MM.1S (cell line): ENCODE data around the gene PTPRD.

Source experiments
- DNase-seq: peaks from one replicate; pipeline ENCODE4 v3.0.0-alpha.2; 2015
- H2AFZ ChIP-seq: fragments of 300-600 bp; sonication (generic); 2 replicates; pipeline ENCODE4 v1.6.0; 2016; ENCODE audit warnings: antibody characterized with exemption, low read length
- H3F3A ChIP-seq: fragments of 300-600 bp; sonication (generic); 2 replicates; pipeline ENCODE4 v1.6.1; 2016; ENCODE audit warnings: mild to moderate bottlenecking, antibody characterized with exemption, low read length, moderate library complexity, mixed read lengths; ENCODE audit not compliant: insufficient read depth
- H3K27ac ChIP-seq: fragments of 300-600 bp; sonication (generic); 2 replicates; pipeline ENCODE4 v1.5.1; 2016; ENCODE audit warnings: mild to moderate bottlenecking, low read length
- H3K27me3 ChIP-seq: fragments of 300-600 bp; sonication (generic); replicated peaks from 2 replicates; pipeline ENCODE4 v1.6.0; 2016; ENCODE audit warnings: low read length; ENCODE audit not compliant: insufficient read depth
- H3K36me3 ChIP-seq: fragments of 300-600 bp; sonication (generic); replicated peaks from 2 replicates; pipeline ENCODE4 v1.6.1; 2016; ENCODE audit warnings: mild to moderate bottlenecking, low read length, mixed read lengths; ENCODE audit not compliant: insufficient read depth
- H3K4me1 ChIP-seq: fragments of 300-600 bp; sonication (generic); 2 replicates; pipeline ENCODE4 v1.6.1; 2016; ENCODE audit warnings: low read length, mixed read lengths
- H3K4me2 ChIP-seq: fragments of 300-600 bp; sonication (generic); 2 replicates; pipeline ENCODE4 v1.6.0; 2016; ENCODE audit warnings: low read depth, low read length
- H3K4me3 ChIP-seq: fragments of 300-600 bp; sonication (generic); 2 replicates; pipeline ENCODE4 v1.5.1; 2016; ENCODE audit warnings: low read length, mixed read lengths
- H3K79me2 ChIP-seq: fragments of 300-600 bp; sonication (generic); 2 replicates; pipeline ENCODE4 v1.6.1; 2016; ENCODE audit warnings: mixed run types, low read length, mixed read lengths
- H3K9ac ChIP-seq: fragments of 300-600 bp; sonication (generic); 2 replicates; pipeline ENCODE4 v1.6.1; 2016; ENCODE audit warnings: low read length, mixed read lengths
- H3K9me2 ChIP-seq: fragments of 300-600 bp; sonication (generic); replicated peaks from 2 replicates; pipeline ENCODE4 v1.6.1; 2016; ENCODE audit warnings: mild to moderate bottlenecking, low read length, mixed read lengths; ENCODE audit not compliant: insufficient read depth
- H3K9me3 ChIP-seq: fragments of 300-600 bp; sonication (generic); replicated peaks from 2 replicates; pipeline ENCODE4 v1.6.1; 2016; ENCODE audit warnings: mild to moderate bottlenecking, low read length, mixed read lengths; ENCODE audit not compliant: insufficient read depth
- H4K20me1 ChIP-seq: fragments of 300-600 bp; sonication (generic); 2 replicates; pipeline ENCODE4 v1.6.1; 2016; ENCODE audit warnings: mild to moderate bottlenecking, low read length, moderate library complexity, mixed read lengths; ENCODE audit not compliant: insufficient read depth
- CTCF ChIP-seq: fragments of 300-600 bp; sonication (generic); IDR thresholded peaks from 2 replicates; pipeline ENCODE4 v1.5.1; 2016; ENCODE audit warnings: antibody characterized with exemption, low read length, mixed read lengths
- EZH2 ChIP-seq: fragments of 300-600 bp; sonication (generic); optimal IDR thresholded peaks from 2 replicates; pipeline ENCODE3; 2017; ENCODE audit warnings: low read depth, mild to moderate bottlenecking, antibody characterized with exemption, low read length, mixed read lengths
- EZH2phosphoT487 ChIP-seq: fragments of 300-600 bp; sonication (generic); IDR thresholded peaks from 2 replicates; pipeline ENCODE4 v1.6.1; 2018; ENCODE audit warnings: antibody characterized with exemption, low read length

Gene PTPRD

DNA sequence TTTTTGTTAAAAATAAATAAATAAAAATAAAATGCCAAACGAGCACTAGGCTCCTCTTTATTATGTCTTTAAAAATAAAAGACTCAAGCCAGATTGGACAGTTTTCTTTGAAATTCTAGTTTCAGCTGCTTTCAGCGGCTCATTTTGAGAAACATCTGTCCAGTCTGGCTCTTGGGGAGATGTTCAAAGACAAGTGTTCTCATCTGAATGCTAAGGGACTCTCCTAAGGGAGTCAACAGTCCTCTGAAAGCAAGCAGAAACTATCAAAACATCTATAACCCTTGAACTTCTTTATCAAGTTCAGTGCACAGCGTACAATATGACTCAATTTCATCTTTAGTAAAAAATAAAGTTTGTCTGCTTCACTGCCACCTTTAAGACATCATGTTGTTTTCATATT, 1927.0 kb downstream of the PTPRD start:
- no peak for DNase-seq
- Histone ChIP-seq H3K36me3 (no peaks in the 10 kb centered on the region), H3K4me3 (no peak overlapping the region), H2AFZ (no peak overlapping the region), H3K9ac (no peak overlapping the region), H3F3A (no peaks in the 10 kb centered on the region), H3K4me2 (no peak overlapping the region), H3K27me3 (no peaks in the 10 kb centered on the region), H3K9me2 (no peaks in the 10 kb centered on the region), H4K20me1 (no peaks in the 10 kb centered on the region), H3K4me1 (no peaks in the 10 kb centered on the region), H3K9me3 (no peaks in the 10 kb centered on the region), H3K27ac (no peak overlapping the region), H3K79me2 (no peaks in the 10 kb centered on the region)
- TF ChIP-seq CTCF (no peak), EZH2 (no peak), EZH2phosphoT487 (no peak)

- no peak overlapping the region for H3K27ac ChIP-seq
- H3F3A ChIP-seq, result no peaks in the 10 kb centered on the region
- no peaks in the 10 kb centered on the region for H3K79me2 ChIP-seq
- H3K4me2 ChIP-seq, result no peak overlapping the region
- H3K36me3 ChIP-seq, result no peaks in the 10 kb centered on the region
- no peaks in the 10 kb centered on the region for H3K27me3 ChIP-seq
- no peak overlapping the region for H3K9ac ChIP-seq
- no peak for DNase-seq
- no peaks in the 10 kb centered on the region for H3K9me3 ChIP-seq
- TF ChIP-seq EZH2 (no peak), EZH2phosphoT487 (no peak), CTCF (no peak)
- no peaks in the 10 kb centered on the region for H3K4me1 ChIP-seq
- H4K20me1 ChIP-seq, result no peaks in the 10 kb centered on the region
- no peak overlapping the region for H2AFZ ChIP-seq
- H3K9me2 ChIP-seq, result no peaks in the 10 kb centered on the region
- no peak overlapping the region for H3K4me3 ChIP-seq
These were observed 1927.7 kb downstream of the PTPRD start for GRCh38 chr9:8684978-8685708.

GRCh38 chr9:8683496-8683895, 1929.3 kb downstream of the PTPRD start:
- H3K9ac ChIP-seq, result no peak overlapping the region
- no peak for TF ChIP-seq EZH2
- TF ChIP-seq EZH2phosphoT487, result no peak
- no peak overlapping the region for H3K4me3 ChIP-seq
- no peaks in the 10 kb centered on the region for H3F3A ChIP-seq
- no peaks in the 10 kb centered on the region for H3K9me2 ChIP-seq
- H3K79me2 ChIP-seq, result no peaks in the 10 kb centered on the region
- no peak overlapping the region for H2AFZ ChIP-seq
- no peaks in the 10 kb centered on the region for H3K27me3 ChIP-seq
- H3K9me3 ChIP-seq, result no peaks in the 10 kb centered on the region
- H4K20me1 ChIP-seq, result no peaks in the 10 kb centered on the region
- no peak overlapping the region for H3K27ac ChIP-seq
- no peak for DNase-seq
- H3K4me2 ChIP-seq, result no peak overlapping the region
- H3K4me1 ChIP-seq, result no peaks in the 10 kb centered on the region
- H3K36me3 ChIP-seq, result no peaks in the 10 kb centered on the region

- Histone ChIP-seq H3F3A (no peaks in the 10 kb centered on the region), H2AFZ (no peak overlapping the region), H3K4me3 (no peak overlapping the region)
These were observed 1932.1 kb downstream of the PTPRD start for GRCh38 chr9:8680658-8681057.

More at GRCh38 chr9:8680658-8681057, 1932.1 kb downstream of the PTPRD start:
- Histone ChIP-seq H3K9me3 (no peaks in the 10 kb centered on the region), H3K27ac (no peak overlapping the region), H3K9me2 (no peaks in the 10 kb centered on the region), H3K36me3 (no peaks in the 10 kb centered on the region), H3K9ac (no peak overlapping the region), H4K20me1 (no peaks in the 10 kb centered on the region), H3K27me3 (no peaks in the 10 kb centered on the region), H3K4me1 (no peaks in the 10 kb centered on the region), H3K4me2 (no peak overlapping the region), H3K79me2 (no peaks in the 10 kb centered on the region)
- no peak for DNase-seq
- no peak for TF ChIP-seq CTCF
- TF ChIP-seq EZH2, result no peak
- TF ChIP-seq EZH2phosphoT487, result no peak
